GM12873 (cell line): ENCODE data around the gene PDSS1.

ENCODE experiments used
- TF ChIP-seq, protein P1 (sequence below): IDR thresholded peaks from 2 replicates; pipeline ENCODE4 v1.5.1; 2012; ENCODE audit warnings: low read depth, mild to moderate bottlenecking, moderate library complexity, low read length, control low read depth; ENCODE audit not compliant: insufficient read depth; ENCODE audit errors: missing control alignments

PDSS1 gene

GRCh38 chr10:26792758-26793495 lies 95.4 kb downstream of the PDSS1 start:
- TF ChIP-seq, protein P1, sequence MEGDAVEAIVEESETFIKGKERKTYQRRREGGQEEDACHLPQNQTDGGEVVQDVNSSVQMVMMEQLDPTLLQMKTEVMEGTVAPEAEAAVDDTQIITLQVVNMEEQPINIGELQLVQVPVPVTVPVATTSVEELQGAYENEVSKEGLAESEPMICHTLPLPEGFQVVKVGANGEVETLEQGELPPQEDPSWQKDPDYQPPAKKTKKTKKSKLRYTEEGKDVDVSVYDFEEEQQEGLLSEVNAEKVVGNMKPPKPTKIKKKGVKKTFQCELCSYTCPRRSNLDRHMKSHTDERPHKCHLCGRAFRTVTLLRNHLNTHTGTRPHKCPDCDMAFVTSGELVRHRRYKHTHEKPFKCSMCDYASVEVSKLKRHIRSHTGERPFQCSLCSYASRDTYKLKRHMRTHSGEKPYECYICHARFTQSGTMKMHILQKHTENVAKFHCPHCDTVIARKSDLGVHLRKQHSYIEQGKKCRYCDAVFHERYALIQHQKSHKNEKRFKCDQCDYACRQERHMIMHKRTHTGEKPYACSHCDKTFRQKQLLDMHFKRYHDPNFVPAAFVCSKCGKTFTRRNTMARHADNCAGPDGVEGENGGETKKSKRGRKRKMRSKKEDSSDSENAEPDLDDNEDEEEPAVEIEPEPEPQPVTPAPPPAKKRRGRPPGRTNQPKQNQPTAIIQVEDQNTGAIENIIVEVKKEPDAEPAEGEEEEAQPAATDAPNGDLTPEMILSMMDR, result no peak
